Fibroblast of pulmonary artery (primary cell): ENCODE results near the gene TRAFD1.

Source experiments
- DNase-seq: peaks from one replicate; pipeline ENCODE4 v3.0.0-alpha.2; 2010; ENCODE audit warnings: low read depth
- H3K4me3 ChIP-seq: replicated peaks from 2 replicates; pipeline ENCODE4 v1.5.1; 2011; ENCODE audit warnings: low read depth, mild to moderate bottlenecking, control low read depth, low read length, moderate library complexity
- TF ChIP-seq, protein P1 (sequence below): IDR thresholded peaks from 2 replicates; pipeline ENCODE4 v1.5.1; 2011; ENCODE audit warnings: mild to moderate bottlenecking, control low read depth, low read length, inconsistent platforms; ENCODE audit errors: missing control alignments

TRAFD1 gene

GRCh38 chr12:112122823-112123690 lies 2.3 kb upstream of the TRAFD1 start:
- peak; percentile 80 for DNase-seq
- no peak overlapping the region for H3K4me3 ChIP-seq
- TF ChIP-seq, protein P1, sequence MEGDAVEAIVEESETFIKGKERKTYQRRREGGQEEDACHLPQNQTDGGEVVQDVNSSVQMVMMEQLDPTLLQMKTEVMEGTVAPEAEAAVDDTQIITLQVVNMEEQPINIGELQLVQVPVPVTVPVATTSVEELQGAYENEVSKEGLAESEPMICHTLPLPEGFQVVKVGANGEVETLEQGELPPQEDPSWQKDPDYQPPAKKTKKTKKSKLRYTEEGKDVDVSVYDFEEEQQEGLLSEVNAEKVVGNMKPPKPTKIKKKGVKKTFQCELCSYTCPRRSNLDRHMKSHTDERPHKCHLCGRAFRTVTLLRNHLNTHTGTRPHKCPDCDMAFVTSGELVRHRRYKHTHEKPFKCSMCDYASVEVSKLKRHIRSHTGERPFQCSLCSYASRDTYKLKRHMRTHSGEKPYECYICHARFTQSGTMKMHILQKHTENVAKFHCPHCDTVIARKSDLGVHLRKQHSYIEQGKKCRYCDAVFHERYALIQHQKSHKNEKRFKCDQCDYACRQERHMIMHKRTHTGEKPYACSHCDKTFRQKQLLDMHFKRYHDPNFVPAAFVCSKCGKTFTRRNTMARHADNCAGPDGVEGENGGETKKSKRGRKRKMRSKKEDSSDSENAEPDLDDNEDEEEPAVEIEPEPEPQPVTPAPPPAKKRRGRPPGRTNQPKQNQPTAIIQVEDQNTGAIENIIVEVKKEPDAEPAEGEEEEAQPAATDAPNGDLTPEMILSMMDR: no peak

GRCh38 chr12:112124918-112125249 lies 476 bp upstream of the TRAFD1 start:
- peak overlapping the region; percentile 90 for H3K4me3 ChIP-seq
- DNase-seq: no peak
- TF ChIP-seq, protein P1: no peak

DNA sequence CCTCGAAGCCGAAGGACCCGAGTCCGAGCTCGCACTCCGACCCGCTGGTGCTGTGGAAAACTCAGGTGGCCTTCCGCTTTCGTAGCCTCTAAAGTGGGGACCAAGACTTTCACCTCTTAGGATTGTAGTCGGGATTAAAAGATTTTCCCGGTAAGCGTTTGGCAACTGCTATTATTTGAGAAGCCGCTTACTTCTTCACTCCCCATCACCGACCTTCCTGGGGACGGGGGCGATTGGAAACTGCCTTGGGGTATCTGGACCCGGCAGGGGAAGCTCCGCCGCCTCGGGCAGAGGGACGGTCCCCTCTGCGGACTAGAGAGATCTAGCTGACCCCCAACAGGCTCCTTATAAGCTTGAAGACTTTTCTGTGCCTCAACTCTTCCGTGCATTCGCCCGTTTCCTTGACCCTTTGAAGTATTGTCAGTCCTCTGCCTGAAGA lies 659 bp downstream of the TRAFD1 start:
- TF ChIP-seq, protein P1: no peak
- no peak for DNase-seq
- H3K4me3 ChIP-seq: peak overlapping the region; percentile 90

GRCh38 chr12:112126911-112127310 lies 1.6 kb downstream of the TRAFD1 start:
- DNase-seq: no peak
- TF ChIP-seq, protein P1: no peak
- no peak overlapping the region for H3K4me3 ChIP-seq

DNA sequence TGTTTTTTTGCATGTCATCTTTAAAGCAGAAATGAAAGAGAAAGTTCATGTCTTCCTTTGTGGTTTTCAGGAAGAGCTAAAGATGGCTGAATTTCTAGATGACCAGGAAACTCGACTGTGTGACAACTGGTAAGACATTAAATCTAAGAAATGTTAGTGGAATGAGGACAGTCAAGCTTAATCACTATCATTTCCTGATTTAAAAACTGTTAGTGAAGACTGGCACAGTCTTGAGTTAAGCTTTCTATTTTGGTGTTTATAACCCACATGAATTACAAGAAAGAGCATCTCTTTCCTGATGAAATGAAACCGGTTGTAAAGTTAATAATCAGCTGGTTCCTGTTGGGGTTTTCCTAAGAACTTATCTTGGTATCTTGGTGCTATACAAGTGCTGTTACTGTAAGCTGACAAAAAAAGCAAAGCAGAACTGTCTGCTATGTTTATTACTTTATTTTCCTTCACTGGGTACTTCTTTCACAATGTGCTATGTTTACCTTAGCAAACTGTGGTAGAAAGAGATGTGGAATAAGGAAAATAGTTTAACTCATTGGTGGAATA lies 5.2 kb downstream of the TRAFD1 start:
- H3K4me3 ChIP-seq: no peak overlapping the region
- TF ChIP-seq, protein P1: no peak
- DNase-seq: no peak

GRCh38 chr12:112131686-112132085 lies 6.3 kb downstream of the TRAFD1 start:
- TF ChIP-seq, protein P1: no peak
- H3K4me3 ChIP-seq: no peak overlapping the region

More at GRCh38 chr12:112131686-112132085, 6.3 kb downstream of the TRAFD1 start:
- DNase-seq: no peak
